H1 (cell line): ENCODE data around the gene LRRC56. TPM values are rescaled to one million over a fixed set of nuclear protein-coding genes. Genes with fewer than 3 reads are reported as not detected.

Experiments
- ATF2 ChIP-seq: IDR thresholded peaks from 2 replicates; pipeline ENCODE4 v1.6.1; 2012; ENCODE audit warnings: low read length, inconsistent platforms
- KDM1A ChIP-seq: fragments of 200-600, 300-600 bp; sonication (generic); IDR thresholded peaks from 2 replicates; pipeline ENCODE4 v1.7.1; 2016; ENCODE audit warnings: mild to moderate bottlenecking, low read length, borderline replicate concordance
- polyA plus RNA-seq, 7 experiments: library from polyadenylated mRNA; depleted of rRNA in 3 of 7; stranded (reverse) in 5 of 7; unstranded in 2 of 7; fragments of >200 nt in 5 of 7; fragments of 200-250 nt in 2 of 7; gene quantifications; 1 replicate in 5 of 7; 2 replicates in 1 of 7; 4 replicates in 1 of 7; pipeline versions ENCODE4 v1.2.1 to v1.2.3, GENCODE V29; 2011 to 2013; ENCODE audit warnings: missing spikeins in 2 of 7, mixed read lengths in 2 of 7
- total RNA-seq: library from RNA; stranded (reverse); fragmentation: NEBNext Ultra II Directional; extraction: Animal tissue kit (Norgen Biotek cat#: 25700); gene quantifications from 2 replicates; pipeline ENCODE4 v1.2.1, GENCODE V29; 2021

The LRRC56 gene
- total and polyA plus RNA-seq, 2 of the 8 experiments (the other 6 are each of a cell fraction or from before 2014, with no cell fraction given), result 0.94 to 1.9 TPM

- TF ChIP-seq ATF2 (no peak), KDM1A (no peak)
Observed at GRCh38 chr11:496834-497564, 40.3 kb upstream of the LRRC56 start (continued).
